Large intestine (tissue), 3 donors: ENCODE results near the gene AMN. TPM values are rescaled to one million over a fixed set of nuclear protein-coding genes. Genes with fewer than 3 reads are reported as not detected.

Experiments
- DNase-seq, 2 donors: peaks; one replicate each; pipeline versions ENCODE4 v3.0.0 to v3.0.0-alpha.2; 2013
- H3K27ac ChIP-seq: one replicate; pipeline ENCODE4 v1.5.1; 2013; ENCODE audit warnings: low read length
- H3K27me3 ChIP-seq: 2 replicates; pipeline ENCODE4 v1.6.1; 2013; ENCODE audit warnings: low read length; ENCODE audit not compliant: control insufficient read depth, insufficient read depth
- H3K36me3 ChIP-seq: 2 replicates; pipeline ENCODE4 v1.6.1; 2013; ENCODE audit warnings: low read length; ENCODE audit not compliant: control insufficient read depth, insufficient read depth
- H3K4me1 ChIP-seq: one replicate; pipeline ENCODE4 v1.6.1; 2013; ENCODE audit warnings: low read length; ENCODE audit not compliant: control insufficient read depth, insufficient read depth
- H3K4me3 ChIP-seq: one replicate; pipeline ENCODE4 v1.5.1; 2013; ENCODE audit warnings: low read length
- H3K9me3 ChIP-seq: one replicate; pipeline ENCODE4 v1.6.1; 2013; ENCODE audit warnings: mild to moderate bottlenecking, low read depth, low read length, moderate library complexity; ENCODE audit not compliant: control insufficient read depth
- WGBS: methylation state at CpG from one replicate; pipeline ENCODE4 v1.1.5; 2013; ENCODE audit warnings: low lambda C conversion rate; ENCODE audit not compliant: insufficient coverage; 5-methylcytosine and 5-hydroxymethylcytosine counted together
- polyA plus RNA-seq: library from polyadenylated mRNA; unstranded; fragments of 120-200 nt; gene quantifications from one replicate; pipeline ENCODE4 v1.2.1, GENCODE V29; 2013

Gene AMN
- polyA plus RNA-seq, 1 donor, result 327 TPM

DNA sequence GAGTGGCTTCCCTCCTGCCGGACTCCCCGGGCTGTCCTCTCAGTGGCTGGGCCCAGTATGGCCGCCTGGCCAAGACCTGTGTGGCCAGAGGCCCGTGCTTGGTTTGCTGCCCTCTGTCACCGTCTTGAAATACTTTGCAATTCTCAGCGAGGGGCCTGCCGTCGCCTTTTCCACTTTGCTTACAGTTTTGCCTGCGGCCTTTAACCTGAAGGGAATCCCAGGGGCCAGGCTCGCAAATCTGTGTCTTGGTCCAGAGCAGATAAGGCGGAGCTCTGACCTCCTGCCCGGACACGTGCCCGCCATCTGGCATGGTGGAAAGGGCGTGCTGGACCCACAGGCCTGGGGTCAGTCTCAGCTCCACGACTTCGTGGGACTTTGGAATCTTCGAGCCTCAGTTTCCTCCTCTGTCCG is 10.9 kb upstream of the AMN start:
- WGBS, result no CpG with 5 or more reads among the region's 19 CpGs
- no peak overlapping the region for H3K27ac ChIP-seq
- H3K4me3 ChIP-seq, result no peak overlapping the region
- peaks cover 9% of the 10 kb centered on the region for H3K9me3 ChIP-seq
- H3K4me1 ChIP-seq, result no peaks in the 10 kb centered on the region
- DNase-seq, result no peak
- peaks cover 20% of the 10 kb centered on the region for H3K36me3 ChIP-seq
- no peaks in the 10 kb centered on the region for H3K27me3 ChIP-seq

DNA sequence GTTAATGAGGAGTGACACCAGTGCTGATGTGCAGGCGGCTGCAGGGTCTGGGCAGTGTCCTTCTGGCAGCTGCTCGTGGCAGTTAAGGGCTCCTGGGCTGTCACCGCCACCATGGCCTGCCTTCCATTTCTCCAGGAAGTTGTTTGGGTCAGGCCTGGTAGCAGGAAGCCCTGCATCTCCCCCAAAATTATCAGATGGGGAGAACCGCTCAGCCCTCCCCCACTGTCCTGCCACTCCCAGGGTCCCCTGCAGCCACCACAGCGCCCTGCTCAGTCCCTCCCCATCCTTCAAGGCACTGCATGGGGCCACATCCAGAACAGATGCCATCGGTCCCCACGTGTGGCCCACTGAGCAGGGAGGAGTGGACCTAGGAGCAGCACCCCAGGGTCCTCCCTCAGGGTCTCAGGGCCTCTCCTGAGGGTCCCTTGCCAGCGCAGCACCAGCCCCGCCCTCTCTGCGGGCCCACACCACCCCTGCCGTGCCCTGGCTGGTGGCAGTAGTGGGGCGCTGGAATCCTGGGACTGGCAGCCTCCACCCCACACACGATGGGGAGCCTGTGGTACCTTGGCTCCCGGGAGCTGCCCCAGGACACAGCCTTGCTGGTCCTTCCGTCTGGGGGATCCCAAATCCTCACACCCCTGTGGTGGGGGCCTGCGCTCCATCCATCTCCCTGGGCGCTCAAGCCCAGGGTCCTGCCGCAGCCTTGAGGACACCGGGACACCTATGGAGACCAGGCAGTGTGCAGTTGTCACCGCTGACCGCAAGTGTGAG is 10.3 kb upstream of the AMN start:
- Histone ChIP-seq H3K27ac (no peak overlapping the region), H3K36me3 (peaks cover 14% of the 10 kb centered on the region)
- WGBS, result no CpG with 5 or more reads among the region's 21 CpGs

DNA sequence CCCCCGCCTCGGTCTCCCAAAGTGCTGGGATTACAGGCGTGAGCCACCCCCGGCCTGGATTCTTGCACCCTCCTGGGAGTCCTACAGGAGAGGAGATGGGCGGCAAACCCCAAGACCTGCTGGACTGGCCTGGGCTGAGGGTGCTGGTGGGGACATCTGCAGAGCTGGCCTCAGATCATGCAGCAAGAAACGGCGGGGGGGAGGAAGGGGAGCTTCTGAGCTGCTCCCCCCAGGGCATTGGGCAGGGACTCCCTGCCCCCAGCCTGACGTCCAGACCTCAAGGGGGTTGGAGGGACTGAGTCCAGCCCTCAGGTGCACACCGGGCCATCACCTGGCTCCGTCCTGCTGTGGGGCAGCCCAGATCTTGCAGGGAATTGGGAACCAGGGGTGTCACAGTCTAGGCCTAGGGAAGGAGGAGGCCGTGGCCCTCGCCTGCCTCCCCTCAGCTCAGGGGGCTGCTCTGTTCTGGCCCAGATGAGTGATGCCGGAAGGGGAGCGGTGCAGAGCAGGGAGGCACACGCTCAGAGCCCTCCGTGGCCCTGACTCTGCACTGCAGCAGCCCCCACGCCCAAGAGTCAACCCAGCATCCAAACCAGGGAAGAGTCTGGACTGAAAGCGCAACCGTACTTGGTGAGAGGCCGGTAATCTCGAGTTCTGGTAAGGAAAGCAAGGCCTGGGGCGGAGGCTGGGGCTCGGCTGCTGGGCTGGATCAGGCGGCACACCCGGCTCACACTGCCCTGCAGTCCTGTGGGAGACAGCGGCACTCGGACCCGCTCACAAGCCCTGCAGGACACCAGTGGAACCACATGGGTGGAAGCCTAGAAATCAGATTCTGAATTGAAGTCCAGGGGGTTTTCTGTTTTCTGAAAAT is 8.9 kb upstream of the AMN start:
- H3K36me3 ChIP-seq, result peaks cover 2% of the 10 kb centered on the region
- H3K4me1 ChIP-seq, result no peaks in the 10 kb centered on the region
- no CpG with 5 or more reads among the region's 28 CpGs for WGBS
- peaks cover 3% of the 10 kb centered on the region for H3K9me3 ChIP-seq
- DNase-seq, result no peak
- H3K27ac ChIP-seq, result no peak overlapping the region
- H3K27me3 ChIP-seq, result no peaks in the 10 kb centered on the region
- H3K4me3 ChIP-seq, result no peak overlapping the region

More for the DNA sequence above, 10.3 kb upstream of the AMN start:
- Histone ChIP-seq H3K4me3 (no peak overlapping the region), H3K4me1 (no peaks in the 10 kb centered on the region), H3K9me3 (peaks cover 7% of the 10 kb centered on the region), H3K27me3 (no peaks in the 10 kb centered on the region)
- DNase-seq, result no peak

DNA sequence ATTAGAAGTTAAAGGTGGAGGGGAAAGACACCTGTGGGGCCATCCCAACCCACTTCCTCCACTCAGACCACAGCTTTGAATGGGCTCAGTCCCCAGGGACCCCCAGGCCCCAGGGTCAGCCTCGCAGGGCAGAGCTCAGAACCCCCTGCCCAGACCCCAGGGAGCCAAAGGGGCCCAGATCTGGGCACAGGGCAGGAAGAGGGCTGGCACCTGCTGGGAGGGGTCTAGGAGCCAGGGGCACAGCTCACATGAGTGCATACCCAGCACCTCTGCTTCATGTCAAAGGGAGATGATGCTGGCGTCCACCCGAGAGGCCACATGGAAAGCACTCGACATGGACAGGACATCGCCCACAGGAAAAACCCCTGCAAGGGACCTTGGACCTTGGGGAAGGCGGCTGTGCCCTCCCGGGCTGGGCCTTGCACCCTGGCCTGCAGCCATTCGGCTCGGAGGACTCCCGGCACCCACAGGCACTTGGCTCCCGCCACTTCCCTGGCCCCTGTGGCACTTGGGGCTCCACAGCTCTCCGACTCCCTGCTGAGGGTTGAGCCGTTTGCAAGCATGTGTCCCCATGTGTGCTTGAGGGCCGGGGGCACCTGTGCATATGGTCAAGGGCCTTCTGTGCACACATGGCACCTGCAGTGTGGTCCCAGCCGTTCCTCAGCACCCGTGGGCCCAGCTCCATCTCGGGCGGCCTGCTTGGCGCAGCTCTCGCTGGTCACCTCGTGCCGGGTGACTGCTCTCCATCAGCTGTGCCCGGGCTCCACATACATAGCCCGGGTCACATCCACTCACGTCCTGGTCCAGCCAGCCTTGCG is 7.8 kb upstream of the AMN start:
- Histone ChIP-seq H3K4me3 (no peak overlapping the region), H3K27ac (no peak overlapping the region), H3K36me3 (peaks cover 2% of the 10 kb centered on the region), H3K9me3 (no peaks in the 10 kb centered on the region), H3K4me1 (no peaks in the 10 kb centered on the region), H3K27me3 (no peaks in the 10 kb centered on the region)
- no CpG with 5 or more reads among the region's 26 CpGs for WGBS
- no peak for DNase-seq

DNA sequence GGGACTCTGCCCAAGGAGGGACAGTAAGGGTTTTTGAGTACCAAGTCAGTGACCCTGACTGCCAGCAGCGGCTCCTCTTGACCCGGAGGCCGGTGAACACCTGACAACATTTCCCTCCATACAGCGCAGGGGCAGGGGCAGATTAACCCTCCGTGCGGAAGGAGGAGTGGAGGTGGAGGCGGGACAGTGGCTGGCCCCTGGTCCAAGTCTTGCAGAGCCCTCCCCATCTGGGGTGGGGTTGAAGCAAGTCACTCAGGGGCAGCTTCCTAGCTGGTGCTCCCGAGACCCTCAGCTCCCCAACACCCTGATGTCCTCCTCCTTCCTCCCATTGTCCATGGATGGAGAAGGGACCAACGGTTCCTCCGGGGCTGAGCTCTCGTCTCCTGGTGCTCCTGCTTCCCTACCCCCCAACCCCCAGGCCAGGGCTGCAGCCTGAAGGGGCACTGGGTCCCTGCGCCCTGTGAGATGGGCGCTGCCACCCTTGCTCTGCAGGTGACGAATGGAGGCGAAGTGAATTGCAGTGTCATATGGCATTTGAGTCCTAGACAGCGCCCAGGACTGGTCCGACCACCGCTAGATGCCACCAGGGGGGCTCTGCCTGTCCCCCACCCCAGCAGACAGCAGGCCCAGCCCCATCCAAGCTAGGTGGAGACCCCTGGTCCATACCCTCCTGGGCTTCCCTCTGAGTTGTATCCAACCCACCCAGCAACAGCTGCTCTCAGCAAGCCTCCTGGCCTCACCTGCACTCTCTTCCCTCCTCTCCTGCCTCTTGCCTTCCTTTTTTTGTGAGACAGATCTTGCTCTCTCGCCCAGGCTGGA is 7.0 kb upstream of the AMN start:
- Histone ChIP-seq H3K9me3 (peaks cover 7% of the 10 kb centered on the region), H3K27me3 (no peaks in the 10 kb centered on the region), H3K4me3 (no peak overlapping the region), H3K27ac (no peak overlapping the region), H3K4me1 (no peaks in the 10 kb centered on the region), H3K36me3 (peaks cover 2% of the 10 kb centered on the region)
- DNase-seq, result no peak
- WGBS, result no CpG with 5 or more reads among the region's 19 CpGs

DNA sequence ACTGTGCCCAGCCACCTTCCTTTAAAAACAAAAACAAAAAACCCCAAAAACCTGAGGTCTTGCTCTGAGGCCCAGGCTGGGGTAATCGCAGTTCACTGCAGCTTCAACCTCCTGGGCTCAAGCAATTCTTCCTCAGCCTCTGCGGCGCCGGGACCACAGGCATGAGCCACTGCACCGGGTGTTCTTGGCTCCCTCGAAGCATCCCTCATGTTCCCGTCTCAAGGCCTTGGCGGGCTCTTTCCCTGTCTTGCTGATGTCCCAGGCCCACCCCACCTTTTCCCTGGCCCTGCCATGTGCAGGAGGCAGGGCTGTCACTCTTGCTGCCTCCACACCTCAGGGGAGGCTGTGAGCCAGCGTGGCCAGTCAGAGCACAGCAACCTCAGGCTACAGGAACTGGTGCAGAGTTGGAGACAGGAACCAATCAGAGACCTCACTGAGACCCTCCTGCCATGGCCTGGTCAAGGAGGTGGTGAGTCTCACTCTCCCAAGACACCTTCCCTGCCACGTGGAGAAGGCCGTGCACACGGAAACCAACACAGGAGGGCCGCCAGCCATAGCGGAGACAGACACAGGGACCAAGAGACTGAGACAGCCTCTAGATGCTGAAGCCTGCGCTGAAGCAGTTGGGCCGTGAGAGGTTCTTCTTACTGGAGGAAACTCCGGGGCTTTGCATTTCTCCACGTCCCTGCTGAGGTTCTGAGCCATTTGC is 6.0 kb upstream of the AMN start:
- H3K9me3 ChIP-seq, result peaks cover 16% of the 10 kb centered on the region
- no CpG with 5 or more reads among the region's 18 CpGs for WGBS
- no peak overlapping the region for H3K27ac ChIP-seq
- no peak for DNase-seq
- peaks cover 2% of the 10 kb centered on the region for H3K36me3 ChIP-seq
- H3K4me3 ChIP-seq, result no peak overlapping the region
- H3K27me3 ChIP-seq, result no peaks in the 10 kb centered on the region
- no peaks in the 10 kb centered on the region for H3K4me1 ChIP-seq

DNA sequence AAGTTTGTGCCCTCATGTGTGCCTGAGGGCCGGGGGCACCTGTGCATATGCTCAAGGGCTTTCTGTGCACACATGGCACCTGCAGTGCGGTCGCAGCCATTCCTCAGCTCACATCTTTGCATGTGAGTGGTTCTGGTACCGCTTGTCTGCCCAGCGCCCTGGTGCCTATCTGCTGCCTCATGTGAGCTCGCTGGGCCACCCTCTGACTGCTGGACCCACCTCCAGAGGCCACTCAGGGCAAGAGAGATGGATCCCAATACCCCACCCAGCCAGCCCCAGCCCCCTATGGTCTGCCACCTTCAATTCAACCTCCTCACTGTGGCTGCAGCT is 5.4 kb upstream of the AMN start:
- H3K27ac ChIP-seq, result no peak overlapping the region
- no peaks in the 10 kb centered on the region for H3K27me3 ChIP-seq
- peaks cover 1% of the 10 kb centered on the region for H3K4me1 ChIP-seq
- no peak for DNase-seq
- no peak overlapping the region for H3K4me3 ChIP-seq
- peaks cover 2% of the 10 kb centered on the region for H3K36me3 ChIP-seq
- H3K9me3 ChIP-seq, result peaks cover 19% of the 10 kb centered on the region
- no CpG with 5 or more reads among the region's 6 CpGs for WGBS

DNA sequence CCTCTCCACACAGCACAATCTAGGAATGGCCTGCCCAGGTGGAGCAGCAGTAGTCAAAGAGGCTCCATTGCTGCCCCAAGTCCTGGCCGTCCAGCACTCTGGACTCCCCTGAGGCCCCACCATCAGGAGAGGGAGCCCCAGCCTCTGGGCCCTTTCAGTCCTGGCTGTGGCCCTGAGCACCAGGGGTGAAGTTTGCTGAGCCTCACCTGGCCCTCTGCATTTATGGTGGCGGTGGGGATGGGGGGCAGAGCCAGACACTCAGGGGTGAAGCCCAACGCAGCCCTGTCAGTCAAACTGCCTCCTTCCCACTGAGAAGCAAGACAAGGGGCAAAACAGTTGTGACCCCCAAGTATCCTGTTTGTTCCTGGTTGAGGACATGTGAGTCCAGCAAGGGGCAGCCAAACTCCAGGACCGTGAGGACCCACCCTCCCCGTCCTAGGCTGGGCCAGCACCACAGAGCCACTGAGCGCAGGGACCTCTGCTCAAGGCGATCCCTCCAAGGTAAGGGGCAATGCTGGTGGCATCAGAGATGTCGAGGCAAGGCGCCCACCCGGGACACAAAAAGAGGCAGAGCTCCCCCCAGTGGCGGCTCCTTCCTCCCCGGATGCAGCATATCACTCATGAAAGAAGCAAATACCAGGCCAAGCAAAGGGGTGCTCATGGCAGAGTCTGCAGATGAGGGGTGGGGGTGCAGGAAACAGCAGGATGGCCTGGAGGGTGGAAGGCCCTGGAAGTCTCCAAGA is 4.8 kb upstream of the AMN start:
- DNase-seq, result peak in 1 of 2 donors; percentile 32
- H3K27ac ChIP-seq, result no peak overlapping the region
- no peak overlapping the region for H3K4me3 ChIP-seq
- WGBS, result no CpG with 5 or more reads among the region's 12 CpGs
- H3K4me1 ChIP-seq, result peaks cover 3% of the 10 kb centered on the region
- peaks cover 21% of the 10 kb centered on the region for H3K9me3 ChIP-seq
- H3K27me3 ChIP-seq, result peaks cover 3% of the 10 kb centered on the region
- no peaks in the 10 kb centered on the region for H3K36me3 ChIP-seq

DNA sequence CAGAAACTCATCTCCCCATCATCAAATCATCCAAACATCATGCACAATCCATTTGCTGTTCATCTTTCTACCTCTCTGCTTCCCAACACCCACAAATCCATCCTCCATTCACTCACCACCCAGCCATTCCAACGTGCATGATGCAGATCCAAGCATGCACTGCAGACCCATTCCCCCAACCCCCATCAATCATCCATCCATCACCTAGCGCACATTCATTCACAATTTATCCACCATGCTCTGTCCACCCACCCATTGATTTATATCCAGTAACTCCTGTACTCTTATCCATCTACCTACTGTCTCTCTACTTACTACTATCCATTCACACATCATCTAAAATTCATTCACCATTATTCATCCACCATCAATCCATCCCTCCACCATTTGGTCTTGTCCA is 4.0 kb upstream of the AMN start:
- WGBS, result 100% methylated on average over 1 of the region's 2 CpGs
- Histone ChIP-seq H3K4me1 (peaks cover 3% of the 10 kb centered on the region), H3K4me3 (no peak overlapping the region), H3K36me3 (no peaks in the 10 kb centered on the region), H3K27ac (no peak overlapping the region), H3K9me3 (peaks cover 27% of the 10 kb centered on the region), H3K27me3 (peaks cover 11% of the 10 kb centered on the region)
- no peak for DNase-seq
